Measurements from ENCODE around the gene GTF3C1. TPM values are rescaled to one million over a fixed set of nuclear protein-coding genes. Genes with fewer than 3 reads are reported as not detected.

Gene GTF3C1
- total and polyA plus RNA-seq, 2 donors (not counting 1 experiment from before 2014, with no cell fraction given) = 31.2 to 49.6 TPM

DNA sequence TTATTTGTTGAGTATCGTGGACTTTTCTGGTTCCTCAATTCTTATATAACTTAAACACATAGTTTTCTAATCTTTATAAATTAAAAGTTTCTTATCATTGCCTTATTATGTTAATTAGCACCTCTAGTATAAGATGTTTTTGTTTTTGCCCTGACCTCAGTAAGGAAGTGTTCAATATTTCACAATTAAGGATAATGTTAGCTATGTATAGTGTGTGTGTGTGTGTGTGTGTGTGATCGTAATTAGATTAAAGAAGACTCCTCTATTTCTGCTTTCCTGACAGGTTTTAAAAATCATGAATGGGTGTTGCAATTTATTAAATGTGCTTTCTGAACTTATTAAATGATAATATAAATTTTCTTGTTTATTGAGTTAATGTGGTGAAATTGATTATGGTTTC is 135.8 kb downstream of the GTF3C1 start:
- Histone ChIP-seq H2AFZ (ENCODE audit: insufficient read depth, low read depth, low read length, poor library complexity, severe bottlenecking) (no peak overlapping the region), H3K36me3 (replicated peaks in 1 of 2; ENCODE audit: control extremely low read depth in 1 of 2, control insufficient read depth in 1 of 2, extremely low read depth in 1 of 2, insufficient read depth in 2 of 2, low read length in 1 of 2) (peaks cover 13% of the 10 kb centered on the region in 2 experiments), H3K27ac (ENCODE audit: low read length in 2 of 2) (no peak overlapping the region), H3K27me3 (replicated peaks in 1 of 4; ENCODE audit: control extremely low read depth in 1 of 4, control insufficient read depth in 3 of 4, insufficient read depth in 4 of 4, low read length in 3 of 4) (no peaks in the 10 kb centered on the region), H3K79me2 (ENCODE audit: control insufficient read depth, insufficient read depth, low read length) (peaks cover 95% of the 10 kb centered on the region), H4K20me1 (ENCODE audit: control insufficient read depth, insufficient read depth, low read length, poor library complexity, severe bottlenecking) (peaks cover 6% of the 10 kb centered on the region), H3K4me2 (replicated peaks; ENCODE audit: low read depth, low read length, poor library complexity, severe bottlenecking) (peak overlapping the region; percentile 22), H3K4me1 (ENCODE audit: control insufficient read depth in 2 of 2, insufficient read depth in 2 of 2, low read length in 2 of 2) (peaks cover 4 to 32% of the 10 kb centered on the region in 2 donors), H3K4me3 (ENCODE audit: control extremely low read depth in 1 of 5, extremely low read depth in 1 of 5, insufficient read depth in 1 of 5, low read depth in 2 of 5, low read length in 4 of 5) (no peak overlapping the region), H3K9ac (ENCODE audit: low read length) (no peak overlapping the region), H3K9me3 (ENCODE audit: control extremely low read depth in 1 of 3, control insufficient read depth in 2 of 3, insufficient read depth in 1 of 3, low read length in 2 of 3) (peaks cover 3 to 5% (median 4%) of the 10 kb centered on the region in 3 donors)
- Mint-ChIP-seq H3K27me3 (no peaks in the 10 kb centered on the region), H3K9me3 (ENCODE audit: insufficient read depth) (no peaks in the 10 kb centered on the region), H3K27ac (no peak overlapping the region), H3K4me1 (peaks cover 51% of the 10 kb centered on the region), H3K4me3 (no peak overlapping the region)
- DNase-seq (no peak), ATAC-seq (ENCODE audit: low read depth) (no peak)
- intact Hi-C loops (cut with micrococcal nuclease) = loop anchor here (1.0 kb wide), 1 partner anchor 9 kb away; no protein-coding TSS in a partner anchor
- TF ChIP-seq EZH2 (IDR thresholded peaks at IDR 0.05; ENCODE audit: borderline replicate concordance, insufficient read depth, low read depth, low read length, poor library complexity, severe bottlenecking) = no peak
- TF ChIP-seq, protein P1, sequence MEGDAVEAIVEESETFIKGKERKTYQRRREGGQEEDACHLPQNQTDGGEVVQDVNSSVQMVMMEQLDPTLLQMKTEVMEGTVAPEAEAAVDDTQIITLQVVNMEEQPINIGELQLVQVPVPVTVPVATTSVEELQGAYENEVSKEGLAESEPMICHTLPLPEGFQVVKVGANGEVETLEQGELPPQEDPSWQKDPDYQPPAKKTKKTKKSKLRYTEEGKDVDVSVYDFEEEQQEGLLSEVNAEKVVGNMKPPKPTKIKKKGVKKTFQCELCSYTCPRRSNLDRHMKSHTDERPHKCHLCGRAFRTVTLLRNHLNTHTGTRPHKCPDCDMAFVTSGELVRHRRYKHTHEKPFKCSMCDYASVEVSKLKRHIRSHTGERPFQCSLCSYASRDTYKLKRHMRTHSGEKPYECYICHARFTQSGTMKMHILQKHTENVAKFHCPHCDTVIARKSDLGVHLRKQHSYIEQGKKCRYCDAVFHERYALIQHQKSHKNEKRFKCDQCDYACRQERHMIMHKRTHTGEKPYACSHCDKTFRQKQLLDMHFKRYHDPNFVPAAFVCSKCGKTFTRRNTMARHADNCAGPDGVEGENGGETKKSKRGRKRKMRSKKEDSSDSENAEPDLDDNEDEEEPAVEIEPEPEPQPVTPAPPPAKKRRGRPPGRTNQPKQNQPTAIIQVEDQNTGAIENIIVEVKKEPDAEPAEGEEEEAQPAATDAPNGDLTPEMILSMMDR (IDR thresholded peaks at IDR 0.05) = no peak
- ChIA-PET CTCF (no interaction called here), POLR2A (no interaction called here)
- no CpG with 5 or more reads among the region's 2 CpGs for WGBS (ENCODE audit: insufficient coverage)

DNA sequence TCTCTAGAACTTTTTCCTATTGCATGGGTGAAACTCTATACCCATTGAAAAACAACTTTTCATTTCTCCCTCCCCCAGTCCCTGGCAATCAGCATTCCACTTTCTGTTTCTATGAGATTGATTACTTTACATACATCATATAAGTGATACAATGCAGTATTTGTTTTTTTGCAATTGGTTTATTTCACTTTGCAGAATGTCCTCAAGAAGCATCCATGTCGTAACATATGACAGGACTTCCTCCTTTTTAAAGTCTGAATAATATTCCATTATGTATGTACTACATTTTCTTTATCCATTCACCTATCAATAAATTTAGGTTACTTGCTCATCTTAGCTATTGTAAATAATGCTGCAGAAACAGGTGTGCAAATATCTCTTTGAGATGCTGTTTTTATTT is 139.0 kb downstream of the GTF3C1 start:
- peaks cover 36 to 63% of the 10 kb centered on the region in 2 donors for H3K4me1 ChIP-seq (ENCODE audit: control insufficient read depth in 2 of 2, insufficient read depth in 2 of 2, low read length in 2 of 2)
- peaks cover 3 to 5% (median 4%) of the 10 kb centered on the region in 3 donors for H3K9me3 ChIP-seq (ENCODE audit: control extremely low read depth in 1 of 3, control insufficient read depth in 2 of 3, insufficient read depth in 1 of 3, low read length in 2 of 3)
- DNase-seq (no peak), ATAC-seq (ENCODE audit: low read depth) (no peak)
- no peak overlapping the region for H3K4me2 ChIP-seq (replicated peaks; ENCODE audit: low read depth, low read length, poor library complexity, severe bottlenecking)
- Mint-ChIP-seq H3K4me3 (no peak overlapping the region), H3K27me3 (no peaks in the 10 kb centered on the region), H3K4me1 (peaks cover 75% of the 10 kb centered on the region), H3K9me3 (ENCODE audit: insufficient read depth) (no peaks in the 10 kb centered on the region), H3K27ac (peak overlapping the region; percentile 23)
- H3K4me3 ChIP-seq (ENCODE audit: control extremely low read depth in 1 of 5, extremely low read depth in 1 of 5, insufficient read depth in 1 of 5, low read depth in 2 of 5, low read length in 4 of 5) = no peak overlapping the region
- no CpG with 5 or more reads among the region's 1 CpG for WGBS (ENCODE audit: insufficient coverage)
- no peak overlapping the region for H3K9ac ChIP-seq (ENCODE audit: low read length)
- TF ChIP-seq EZH2 (IDR thresholded peaks at IDR 0.05; ENCODE audit: borderline replicate concordance, insufficient read depth, low read depth, low read length, poor library complexity, severe bottlenecking) = no peak
- TF ChIP-seq, protein P1 (IDR thresholded peaks at IDR 0.05) = no peak
- peaks cover 9 to 14% of the 10 kb centered on the region in 2 experiments for H3K36me3 ChIP-seq (replicated peaks in 1 of 2; ENCODE audit: control extremely low read depth in 1 of 2, control insufficient read depth in 1 of 2, extremely low read depth in 1 of 2, insufficient read depth in 2 of 2, low read length in 1 of 2)
- H4K20me1 ChIP-seq (ENCODE audit: control insufficient read depth, insufficient read depth, low read length, poor library complexity, severe bottlenecking) = peaks cover 22% of the 10 kb centered on the region
- H2AFZ ChIP-seq (ENCODE audit: insufficient read depth, low read depth, low read length, poor library complexity, severe bottlenecking) = no peak overlapping the region
- CTCF ChIA-PET = interaction anchor here (0.8 kb wide), 1 partner anchor 23 kb away, joined by 3 read pairs; no protein-coding TSS in a partner anchor
- POLR2A ChIA-PET = interaction anchor here (0.7 to 0.9 kb wide), 2 partner anchors 12 to 36 kb away, joined by 4 read pairs; no protein-coding TSS in a partner anchor
- H3K27me3 ChIP-seq (replicated peaks in 1 of 4; ENCODE audit: control extremely low read depth in 1 of 4, control insufficient read depth in 3 of 4, insufficient read depth in 4 of 4, low read length in 3 of 4) = no peaks in the 10 kb centered on the region
- H3K27ac ChIP-seq (ENCODE audit: low read length in 2 of 2) = no peak overlapping the region
- H3K79me2 ChIP-seq (ENCODE audit: control insufficient read depth, insufficient read depth, low read length) = peaks cover 98% of the 10 kb centered on the region
- intact Hi-C loops (cut with micrococcal nuclease) = no loop called here
